Measurements from ENCODE around the gene CRLF1. TPM values are rescaled to one million over a fixed set of nuclear protein-coding genes. Genes with fewer than 3 reads are reported as not detected.

CRLF1 gene
- total and polyA plus RNA-seq, 10 of the 15 experiments (the other 5 are each of a cell fraction or from before 2014, with no cell fraction given) = 0.10 to 1.2 (median 0.49) TPM; not detected in 4

DNA sequence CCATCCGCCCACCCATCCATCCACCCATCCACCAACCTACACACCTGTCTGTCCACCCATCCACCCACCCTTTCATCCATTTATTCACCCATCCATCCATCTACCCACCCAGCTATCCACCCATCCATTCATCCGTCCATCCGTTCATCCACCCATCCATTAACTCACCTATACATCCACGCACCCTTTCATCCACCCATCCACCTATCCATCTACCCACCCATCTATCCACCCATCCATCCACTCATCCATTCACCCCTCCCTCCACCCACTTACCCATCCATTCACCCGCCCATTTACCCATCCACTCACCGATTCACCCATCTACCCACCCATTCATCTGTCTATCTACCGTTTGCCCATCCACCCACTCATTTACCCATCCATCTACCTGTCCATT, 47.9 kb upstream of the CRLF1 start:
- Histone ChIP-seq H3K4me1 (ENCODE audit: control insufficient read depth, insufficient read depth, low read length) (peaks cover 25% of the 10 kb centered on the region), H3K9me3 (replicated peaks; ENCODE audit: control insufficient read depth, insufficient read depth, low read length) (no peaks in the 10 kb centered on the region), H3K4me3 (no peak overlapping the region), H3K27me3 (replicated peaks in 1 of 2; ENCODE audit: control insufficient read depth in 2 of 2, insufficient read depth in 2 of 2, low read length in 1 of 2) (no peaks in the 10 kb centered on the region), H3K79me2 (ENCODE audit: control insufficient read depth, insufficient read depth, low read length) (no peaks in the 10 kb centered on the region), H3K9ac (ENCODE audit: control insufficient read depth, insufficient read depth, low read length) (no peak overlapping the region), H4K20me1 (ENCODE audit: control insufficient read depth, insufficient read depth) (peaks cover 3% of the 10 kb centered on the region; the same call in 1 of the 2 replicates), H3K36me3 (ENCODE audit: control insufficient read depth in 2 of 2, insufficient read depth in 2 of 2, low read length in 1 of 2) (no peaks in the 10 kb centered on the region; a peak in 2 of 4 replicates), H3K27ac (ENCODE audit: control insufficient read depth, insufficient read depth) (no peak overlapping the region), H2AFZ (ENCODE audit: control insufficient read depth, low read depth, low read length) (no peak overlapping the region), H3K4me2 (ENCODE audit: control insufficient read depth, insufficient read depth) (no peak overlapping the region)
- no peak for TF ChIP-seq CREB1 (IDR thresholded peaks at IDR 0.05; ENCODE audit: low read depth)
- TF ChIP-seq RUNX3 (IDR thresholded peaks at IDR 0.05; ENCODE audit: low read length) = no peak
- TF ChIP-seq, protein P1, sequence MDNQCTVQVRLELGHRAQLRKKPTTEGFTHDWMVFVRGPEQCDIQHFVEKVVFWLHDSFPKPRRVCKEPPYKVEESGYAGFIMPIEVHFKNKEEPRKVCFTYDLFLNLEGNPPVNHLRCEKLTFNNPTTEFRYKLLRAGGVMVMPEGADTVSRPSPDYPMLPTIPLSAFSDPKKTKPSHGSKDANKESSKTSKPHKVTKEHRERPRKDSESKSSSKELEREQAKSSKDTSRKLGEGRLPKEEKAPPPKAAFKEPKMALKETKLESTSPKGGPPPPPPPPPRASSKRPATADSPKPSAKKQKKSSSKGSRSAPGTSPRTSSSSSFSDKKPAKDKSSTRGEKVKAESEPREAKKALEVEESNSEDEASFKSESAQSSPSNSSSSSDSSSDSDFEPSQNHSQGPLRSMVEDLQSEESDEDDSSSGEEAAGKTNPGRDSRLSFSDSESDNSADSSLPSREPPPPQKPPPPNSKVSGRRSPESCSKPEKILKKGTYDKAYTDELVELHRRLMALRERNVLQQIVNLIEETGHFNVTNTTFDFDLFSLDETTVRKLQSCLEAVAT (IDR thresholded peaks at IDR 0.05) = no peak
- TF ChIP-seq PML (IDR thresholded peaks at IDR 0.05; ENCODE audit: low read length) = no peak
- no peak for TF ChIP-seq HCFC1 (IDR thresholded peaks at IDR 0.05; ENCODE audit: low read length)
- TF ChIP-seq ZNF207 (IDR thresholded peaks at IDR 0.05; ENCODE audit: borderline replicate concordance) = no peak
- intact Hi-C loops (cut with micrococcal nuclease; ENCODE audit: unreplicated experiment) = no loop called here
- ChIA-PET CTCF (no interaction called here), RAD21 (ENCODE audit: unreplicated experiment) (no interaction called here), POLR2A (no interaction called here), SMC1A (ENCODE audit: uncharacterized antibody, unreplicated experiment) (no interaction called here)
- DNase-seq (ENCODE audit: low read depth, low spot score) (no peak), FAIRE-seq (no peak), ATAC-seq (no peak)
- in situ Hi-C loops (cut with MboI) = no loop called here
- BruUV-seq (replicated peaks) = TSS peak; percentile 65
- 85% methylated on average over 7 of the region's 7 CpGs for WGBS (ENCODE audit: insufficient coverage, insufficient replicate concordance, low lambda C conversion rate, missing lambda C conversion rate)

DNA sequence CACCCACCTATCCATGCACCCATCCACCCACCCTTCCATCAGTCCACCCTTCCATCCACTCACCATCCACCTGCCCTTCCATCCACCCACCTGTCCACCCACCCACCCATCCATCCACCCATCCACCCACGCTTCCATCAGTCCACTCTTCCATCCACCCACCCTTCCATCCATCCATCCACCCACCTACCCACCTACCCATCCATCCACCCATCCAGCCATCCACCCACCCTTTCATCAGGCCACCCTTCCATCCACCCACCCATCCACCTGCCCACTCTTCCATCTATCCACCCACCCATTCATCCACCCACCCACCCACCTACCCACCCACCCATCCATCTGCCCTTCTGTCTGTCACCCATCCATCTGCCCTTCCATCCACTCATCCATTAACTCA, 47.3 kb upstream of the CRLF1 start:
- intact Hi-C loops (cut with micrococcal nuclease; ENCODE audit: unreplicated experiment) = no loop called here
- H4K20me1 ChIP-seq (ENCODE audit: control insufficient read depth, insufficient read depth) = peaks cover 5% of the 10 kb centered on the region; the same call in 1 of the 2 replicates
- ATAC-seq = no peak
- TF ChIP-seq DPF2 (IDR thresholded peaks at IDR 0.05) = no peak
- TF ChIP-seq, protein P2, sequence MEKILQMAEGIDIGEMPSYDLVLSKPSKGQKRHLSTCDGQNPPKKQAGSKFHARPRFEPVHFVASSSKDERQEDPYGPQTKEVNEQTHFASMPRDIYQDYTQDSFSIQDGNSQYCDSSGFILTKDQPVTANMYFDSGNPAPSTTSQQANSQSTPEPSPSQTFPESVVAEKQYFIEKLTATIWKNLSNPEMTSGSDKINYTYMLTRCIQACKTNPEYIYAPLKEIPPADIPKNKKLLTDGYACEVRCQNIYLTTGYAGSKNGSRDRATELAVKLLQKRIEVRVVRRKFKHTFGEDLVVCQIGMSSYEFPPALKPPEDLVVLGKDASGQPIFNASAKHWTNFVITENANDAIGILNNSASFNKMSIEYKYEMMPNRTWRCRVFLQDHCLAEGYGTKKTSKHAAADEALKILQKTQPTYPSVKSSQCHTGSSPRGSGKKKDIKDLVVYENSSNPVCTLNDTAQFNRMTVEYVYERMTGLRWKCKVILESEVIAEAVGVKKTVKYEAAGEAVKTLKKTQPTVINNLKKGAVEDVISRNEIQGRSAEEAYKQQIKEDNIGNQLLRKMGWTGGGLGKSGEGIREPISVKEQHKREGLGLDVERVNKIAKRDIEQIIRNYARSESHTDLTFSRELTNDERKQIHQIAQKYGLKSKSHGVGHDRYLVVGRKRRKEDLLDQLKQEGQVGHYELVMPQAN (conservative IDR thresholded peaks at IDR 0.05) = no peak
- no peak for TF ChIP-seq MTA3 (IDR thresholded peaks at IDR 0.05; ENCODE audit: borderline replicate concordance, low read length)
- no peak for TF ChIP-seq TCF7 (IDR thresholded peaks at IDR 0.05; ENCODE audit: borderline replicate concordance)
- TF ChIP-seq HDAC2 (IDR thresholded peaks at IDR 0.05) = no peak
- TF ChIP-seq, protein P3, sequence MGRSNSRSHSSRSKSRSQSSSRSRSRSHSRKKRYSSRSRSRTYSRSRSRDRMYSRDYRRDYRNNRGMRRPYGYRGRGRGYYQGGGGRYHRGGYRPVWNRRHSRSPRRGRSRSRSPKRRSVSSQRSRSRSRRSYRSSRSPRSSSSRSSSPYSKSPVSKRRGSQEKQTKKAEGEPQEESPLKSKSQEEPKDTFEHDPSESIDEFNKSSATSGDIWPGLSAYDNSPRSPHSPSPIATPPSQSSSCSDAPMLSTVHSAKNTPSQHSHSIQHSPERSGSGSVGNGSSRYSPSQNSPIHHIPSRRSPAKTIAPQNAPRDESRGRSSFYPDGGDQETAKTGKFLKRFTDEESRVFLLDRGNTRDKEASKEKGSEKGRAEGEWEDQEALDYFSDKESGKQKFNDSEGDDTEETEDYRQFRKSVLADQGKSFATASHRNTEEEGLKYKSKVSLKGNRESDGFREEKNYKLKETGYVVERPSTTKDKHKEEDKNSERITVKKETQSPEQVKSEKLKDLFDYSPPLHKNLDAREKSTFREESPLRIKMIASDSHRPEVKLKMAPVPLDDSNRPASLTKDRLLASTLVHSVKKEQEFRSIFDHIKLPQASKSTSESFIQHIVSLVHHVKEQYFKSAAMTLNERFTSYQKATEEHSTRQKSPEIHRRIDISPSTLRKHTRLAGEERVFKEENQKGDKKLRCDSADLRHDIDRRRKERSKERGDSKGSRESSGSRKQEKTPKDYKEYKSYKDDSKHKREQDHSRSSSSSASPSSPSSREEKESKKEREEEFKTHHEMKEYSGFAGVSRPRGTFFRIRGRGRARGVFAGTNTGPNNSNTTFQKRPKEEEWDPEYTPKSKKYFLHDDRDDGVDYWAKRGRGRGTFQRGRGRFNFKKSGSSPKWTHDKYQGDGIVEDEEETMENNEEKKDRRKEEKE (IDR thresholded peaks at IDR 0.05) = no peak
- no peak for TF ChIP-seq CEBPB (IDR thresholded peaks at IDR 0.05; ENCODE audit: borderline replicate concordance in 1 of 2, low read depth in 2 of 2, low read length in 2 of 2)
- TF ChIP-seq PML (IDR thresholded peaks at IDR 0.05; ENCODE audit: low read length) = no peak
- no peak for TF ChIP-seq WRNIP1 (IDR thresholded peaks at IDR 0.05; ENCODE audit: borderline replicate concordance, low read depth, low read length)
- no peak overlapping the region for H3K4me2 ChIP-seq (ENCODE audit: control insufficient read depth, insufficient read depth)
- no CpG with 5 or more reads among the region's 1 CpG for WGBS (ENCODE audit: insufficient coverage, insufficient replicate concordance, low lambda C conversion rate, missing lambda C conversion rate)
- no peak overlapping the region for H3K9ac ChIP-seq (ENCODE audit: control insufficient read depth, insufficient read depth, low read length)
- no peak for FAIRE-seq
- no TSS peak for BruUV-seq (replicated peaks)
- H2AFZ ChIP-seq (ENCODE audit: control insufficient read depth, low read depth, low read length) = no peak overlapping the region
- ChIA-PET POLR2A (no interaction called here), CTCF (no interaction called here), RAD21 (ENCODE audit: unreplicated experiment) (no interaction called here), SMC1A (ENCODE audit: uncharacterized antibody, unreplicated experiment) (no interaction called here)
- peaks cover 26% of the 10 kb centered on the region for H3K4me1 ChIP-seq (ENCODE audit: control insufficient read depth, insufficient read depth, low read length)
- in situ Hi-C loops (cut with MboI) = no loop called here
- H3K36me3 ChIP-seq (ENCODE audit: control insufficient read depth in 2 of 2, insufficient read depth in 2 of 2, low read length in 1 of 2) = no peaks in the 10 kb centered on the region; a peak in 2 of 4 replicates
- H3K79me2 ChIP-seq (ENCODE audit: control insufficient read depth, insufficient read depth, low read length) = no peaks in the 10 kb centered on the region
- H3K9me3 ChIP-seq (replicated peaks; ENCODE audit: control insufficient read depth, insufficient read depth, low read length) = no peaks in the 10 kb centered on the region
- H3K4me3 ChIP-seq = no peak overlapping the region
- no peaks in the 10 kb centered on the region for H3K27me3 ChIP-seq (replicated peaks in 1 of 2; ENCODE audit: control insufficient read depth in 2 of 2, insufficient read depth in 2 of 2, low read length in 1 of 2)
- no peak overlapping the region for H3K27ac ChIP-seq (ENCODE audit: control insufficient read depth, insufficient read depth)
- DNase-seq (ENCODE audit: low read depth, low spot score) = no peak
